IMR-90 (cell line): ENCODE results near the gene C10orf67. TPM values are rescaled to one million over a fixed set of nuclear protein-coding genes. Genes with fewer than 3 reads are reported as not detected.

Source experiments
- ATAC-seq: fragments of 200-7000 bp; cut with Tn5 transposase; 2 replicates; pipeline ENCODE4 v1.9.1; 2020; ENCODE audit warnings: low read depth, mild to moderate bottlenecking, moderate library complexity
- BruUV-seq: library from RNA; stranded (reverse); fragments of 400-500 nt; replicated peaks from 2 replicates; lab custom pipeline; 2021; lab: Mats Ljungman, UMichigan
- CTCF ChIA-PET: fragments of 300-600 bp; formaldehyde crosslinking; extraction: SDS; loops from one replicate; lab custom pipeline; 2021; ENCODE audit warnings: antibody characterized with exemption; lab: Yijun Ruan, JAX
- POLR2A ChIA-PET: fragments of 300-600 bp; sonication (Branson Sonifier 250); formaldehyde crosslinking; loops from one replicate; lab custom pipeline; 2022; ENCODE audit warnings: antibody characterized with exemption; ENCODE audit not compliant: unreplicated experiment; lab: Charles Lee
- DNase-seq: peaks from one replicate; pipeline ENCODE4 v3.0.0; 2013
- H2AFZ ChIP-seq: replicated peaks from 2 replicates; pipeline ENCODE3; 2013; ENCODE audit warnings: low read length, mild to moderate bottlenecking; ENCODE audit not compliant: poor library complexity
- H2AK5ac ChIP-seq: 2 replicates; pipeline ENCODE4 v1.6.1; 2013; ENCODE audit warnings: low read depth, low read length, inconsistent platforms
- H2AK9ac ChIP-seq: replicated peaks from 2 replicates; pipeline ENCODE3; 2013; ENCODE audit warnings: mild to moderate bottlenecking, low read depth, low read length, moderate library complexity; ENCODE audit not compliant: poor library complexity
- H2BK120ac ChIP-seq: 2 replicates; pipeline ENCODE4 v1.6.1; 2013; ENCODE audit warnings: low read depth, low read length, inconsistent platforms
- H2BK15ac ChIP-seq: 3 replicates; pipeline ENCODE4 v1.6.1; 2013; ENCODE audit warnings: low read depth, low read length, inconsistent platforms
- H2BK20ac ChIP-seq: 2 replicates; pipeline ENCODE4 v1.6.1; 2013; ENCODE audit warnings: low read depth, mild to moderate bottlenecking, inconsistent platforms, low read length, moderate library complexity
- H2BK5ac ChIP-seq: 2 replicates; pipeline ENCODE4 v1.6.1; 2013; ENCODE audit warnings: mild to moderate bottlenecking, low read depth, low read length, inconsistent platforms; ENCODE audit not compliant: poor library complexity, severe bottlenecking
- H3K14ac ChIP-seq: replicated peaks from 2 replicates; pipeline ENCODE4 v1.6.1; 2013; ENCODE audit warnings: low read depth, low read length, inconsistent platforms
- H3K18ac ChIP-seq: 2 replicates; pipeline ENCODE4 v1.6.1; 2013; ENCODE audit warnings: low read depth, low read length, control low read depth
- H3K23ac ChIP-seq: 2 replicates; pipeline ENCODE4 v1.6.1; 2013; ENCODE audit warnings: low read depth, low read length, inconsistent platforms
- H3K27ac ChIP-seq: 2 replicates; pipeline ENCODE4 v1.5.1; 2013; ENCODE audit warnings: mild to moderate bottlenecking, control low read depth, low read length; ENCODE audit not compliant: insufficient read depth
- H3K27me3 ChIP-seq: 2 replicates; pipeline ENCODE4 v1.6.1; 2013; ENCODE audit warnings: low read length; ENCODE audit not compliant: control insufficient read depth, insufficient read depth
- H3K36me3 ChIP-seq: 2 replicates; pipeline ENCODE4 v1.6.1; 2013; ENCODE audit warnings: low read length, mixed read lengths; ENCODE audit not compliant: control insufficient read depth, insufficient read depth
- H3K4ac ChIP-seq: 2 replicates; pipeline ENCODE4 v1.6.1; 2013; ENCODE audit warnings: low read depth, low read length, inconsistent platforms
- H3K4me1 ChIP-seq: 2 replicates; pipeline ENCODE4 v1.6.1; 2013; ENCODE audit warnings: low read length, mixed read lengths; ENCODE audit not compliant: control insufficient read depth, insufficient read depth
- H3K4me2 ChIP-seq: 2 replicates; pipeline ENCODE4 v1.6.1; 2013; ENCODE audit warnings: low read depth, mild to moderate bottlenecking, control low read depth, low read length, moderate library complexity
- H3K4me3 ChIP-seq: 2 replicates; pipeline ENCODE4 v1.5.1; 2013; ENCODE audit warnings: low read depth, mild to moderate bottlenecking, control low read depth, low read length, moderate library complexity; ENCODE audit not compliant: insufficient read depth
- H3K56ac ChIP-seq: 2 replicates; pipeline ENCODE4 v1.6.1; 2013; ENCODE audit warnings: low read length, inconsistent platforms; ENCODE audit not compliant: insufficient read depth; ENCODE audit errors: extremely low read depth
- H3K79me1 ChIP-seq, 2 experiments: 2 replicates each; pipeline ENCODE4 v1.6.1; 2013; ENCODE audit warnings: low read length in 2 of 2, inconsistent platforms in 1 of 2, low read depth in 1 of 2
- H3K9ac ChIP-seq: 2 replicates; pipeline ENCODE4 v1.6.1; 2013; ENCODE audit warnings: low read depth, low read length, control low read depth
- H3K9me1 ChIP-seq: 2 replicates; pipeline ENCODE4 v1.6.1; 2013; ENCODE audit warnings: low read length, inconsistent platforms; ENCODE audit not compliant: insufficient read depth
- H3K9me3 ChIP-seq: 2 replicates; pipeline ENCODE4 v1.6.1; 2013; ENCODE audit warnings: low read length; ENCODE audit not compliant: control insufficient read depth, insufficient read depth
- H4K20me1 ChIP-seq: 2 replicates; pipeline ENCODE4 v1.6.1; 2013; ENCODE audit warnings: low read length, inconsistent platforms; ENCODE audit not compliant: insufficient read depth
- H4K5ac ChIP-seq: 2 replicates; pipeline ENCODE4 v1.6.1; 2013; ENCODE audit warnings: mild to moderate bottlenecking, low read depth, low read length, control low read depth
- H4K8ac ChIP-seq, 2 experiments: 2 replicates each; pipeline ENCODE4 v1.6.1; 2013; ENCODE audit warnings: low read depth in 2 of 2, low read length in 2 of 2, control low read depth in 1 of 2, inconsistent platforms in 1 of 2
- H4K91ac ChIP-seq: 2 replicates; pipeline ENCODE4 v1.6.1; 2013; ENCODE audit warnings: low read depth, low read length, inconsistent platforms; ENCODE audit not compliant: insufficient read depth
- BHLHE40 ChIP-seq: fragments of 150-350 bp; IDR thresholded peaks from 2 replicates; pipeline ENCODE4 v1.6.1; 2016; ENCODE audit warnings: mild to moderate bottlenecking, low read depth, low read length
- CEBPB ChIP-seq: IDR thresholded peaks from 2 replicates; pipeline ENCODE4 v1.6.1; 2012; ENCODE audit warnings: low read depth, low read length, improper control_type of control experiment
- RFX5 ChIP-seq: IDR thresholded peaks from 2 replicates; pipeline ENCODE4 v1.8.0; 2012; ENCODE audit warnings: low read depth, mild to moderate bottlenecking, low read length, moderate library complexity
- SMC3 ChIP-seq: fragments of 150-350 bp; IDR thresholded peaks from 2 replicates; pipeline ENCODE4 v1.6.1; 2016; ENCODE audit warnings: low read depth, mild to moderate bottlenecking, antibody characterized with exemption, low read length, moderate library complexity
- WGBS, 2 experiments: methylation state at CpG; one replicate each; pipeline versions ENCODE4 v1.1.5 to v1.1.7; 2013; ENCODE audit warnings: missing lambda C conversion rate in 2 of 2; ENCODE audit not compliant: insufficient read length in 1 of 2; ENCODE audit errors: extremely low coverage in 2 of 2; 5-methylcytosine and 5-hydroxymethylcytosine counted together
- dilution Hi-C: fragments of 300-500 bp; cut with HindIII; formaldehyde crosslinking; loops from one replicate; pipeline ENCODE4 v1.14.3; 2018; ENCODE audit warnings: low sequenced_read_pairs; ENCODE audit not compliant: unreplicated experiment
- in situ Hi-C: fragments of 300-500 bp; cut with MboI; formaldehyde crosslinking; loops from 3 replicates; pipeline ENCODE4 v1.14.3; 2019; ENCODE audit warnings: low sequenced_read_pairs, inconsistent platforms, mixed read lengths
- intact Hi-C: fragments of 100-400 bp; cut with micrococcal nuclease; formaldehyde crosslinking; loops from 2 replicates; pipeline ENCODE4 v1.10.0; 2022
- polyA plus RNA-seq, 3 experiments: library from polyadenylated mRNA; depleted of rRNA; stranded (reverse); fragments of >200 nt; gene quantifications; 2 replicates each; pipeline ENCODE4 v1.2.3, GENCODE V29; 2012; ENCODE audit warnings: low replicate concordance in 1 of 3
- total RNA-seq: library from RNA; depleted of rRNA; stranded (reverse); fragments of >200 nt; gene quantifications from 2 replicates; pipeline ENCODE4 v1.2.3, GENCODE V29; 2012

The C10orf67 gene
- total and polyA plus RNA-seq, 2 of the 4 experiments (the other 2 are of a cell fraction), result 0.15 to 0.18 TPM

- Histone ChIP-seq H3K56ac (no peak overlapping the region), H3K79me1 (no peaks in the 10 kb centered on the region), H2BK20ac (no peak overlapping the region), H2BK5ac (no peak overlapping the region), H3K4ac (no peak overlapping the region), H2BK15ac (no peak overlapping the region), H3K27me3 (peaks cover 7% of the 10 kb centered on the region), H3K4me2 (no peak overlapping the region), H3K18ac (no peak overlapping the region), H3K36me3 (no peaks in the 10 kb centered on the region), H3K23ac (no peak overlapping the region), H4K8ac (no peak overlapping the region), H2AFZ (no peak overlapping the region), H3K14ac (no peak overlapping the region), H4K91ac (no peak overlapping the region), H2AK9ac (no peak overlapping the region), H3K4me1 (no peaks in the 10 kb centered on the region), H3K9ac (no peak overlapping the region), H3K4me3 (no peak overlapping the region), H3K9me3 (no peaks in the 10 kb centered on the region), H4K20me1 (no peaks in the 10 kb centered on the region), H3K9me1 (no peaks in the 10 kb centered on the region), H2BK120ac (no peak overlapping the region), H3K27ac (no peak overlapping the region), H2AK5ac (no peak overlapping the region), H4K5ac (no peak overlapping the region)
- DNase-seq (no peak), ATAC-seq (no peak)
- dilution Hi-C loops (no loop called here), intact Hi-C loops (no loop called here), in situ Hi-C loops (no loop called here)
- no CpG with 5 or more reads among the region's 13 CpGs for WGBS, 2 experiments
- POLR2A ChIA-PET, result interaction anchor here (0.6 kb wide), 1 partner anchor 1630 kb away, joined by 6 read pairs; no protein-coding TSS in a partner anchor
- TF ChIP-seq RFX5, result no peak
- TF ChIP-seq SMC3, result no peak
- peak; percentile 68 for TF ChIP-seq CEBPB
- TF ChIP-seq BHLHE40, result no peak
- no TSS peak for BruUV-seq
- CTCF ChIA-PET, result interaction anchor here (0.6 to 2.1 kb wide), 5 partner anchors 47 to 323 kb away, joined by 3 to 8 read pairs (median 3); no protein-coding TSS in a partner anchor
These were observed 52.9 kb downstream of the C10orf67 start for GRCh38 chr10:23291551-23292334.
